GM19328 (cell line): ENCODE data around the gene IRF2BP1.
"Not testable (repeated sequence)": the region's sequence is repeated elsewhere in the genome, so short reads cannot be mapped to it uniquely, and the experiment has no call there.

Source experiments
- ATAC-seq: cut with Tn5 transposase; IDR thresholded peaks from one replicate; pipeline ENCODE4 v1.9.1; 2021; ENCODE audit warnings: mild to moderate bottlenecking, moderate library complexity; ENCODE audit not compliant: unreplicated experiment

Gene IRF2BP1

DNA sequence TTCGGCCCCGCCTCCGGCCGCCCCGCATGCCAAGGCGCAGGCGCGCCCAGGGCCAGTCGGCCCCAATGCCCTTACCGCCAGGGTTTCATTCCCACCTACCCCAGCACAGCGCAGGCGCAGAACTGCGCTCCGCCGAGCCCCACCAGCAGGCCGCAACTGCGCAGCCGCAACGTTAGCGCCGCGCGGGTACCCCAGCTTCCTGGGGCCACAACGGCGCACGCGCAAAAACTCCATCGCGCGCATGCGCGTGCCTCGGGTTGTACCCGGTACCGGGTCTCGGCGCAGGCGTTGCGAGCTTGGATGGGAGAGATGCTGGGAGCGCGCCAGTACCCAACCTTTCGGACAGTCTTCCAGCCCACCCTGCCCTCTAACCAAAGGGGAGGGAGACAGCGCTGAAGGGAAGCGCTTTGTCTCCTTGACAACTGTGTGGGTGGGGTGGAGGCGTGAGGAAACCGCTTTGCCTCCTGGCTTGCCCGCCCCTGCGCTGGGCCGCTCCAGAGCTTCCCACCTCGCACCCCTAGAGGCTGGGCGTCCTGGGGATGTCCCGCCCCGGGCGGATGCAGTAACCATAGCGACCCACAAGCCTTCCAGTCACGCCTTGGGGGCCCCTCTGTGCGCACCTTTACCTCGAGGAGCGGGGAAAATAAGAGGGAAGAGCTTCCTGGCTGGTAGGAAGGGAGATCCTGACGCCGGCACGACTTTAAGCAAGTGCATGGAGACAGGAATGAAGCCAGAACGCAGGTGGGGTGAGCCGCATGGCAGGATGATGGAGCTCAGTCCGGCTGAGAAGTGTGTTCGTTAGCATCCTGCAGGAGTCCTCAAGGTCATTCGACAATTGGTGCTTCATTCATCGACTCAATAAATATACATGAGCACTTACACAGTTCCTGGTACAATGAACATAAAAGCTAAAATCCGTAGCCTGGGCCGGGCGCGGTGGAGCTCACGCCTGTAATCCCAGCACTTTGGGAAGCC, 17.0 kb upstream of the IRF2BP1 start:
- peak; percentile 83 for ATAC-seq

DNA sequence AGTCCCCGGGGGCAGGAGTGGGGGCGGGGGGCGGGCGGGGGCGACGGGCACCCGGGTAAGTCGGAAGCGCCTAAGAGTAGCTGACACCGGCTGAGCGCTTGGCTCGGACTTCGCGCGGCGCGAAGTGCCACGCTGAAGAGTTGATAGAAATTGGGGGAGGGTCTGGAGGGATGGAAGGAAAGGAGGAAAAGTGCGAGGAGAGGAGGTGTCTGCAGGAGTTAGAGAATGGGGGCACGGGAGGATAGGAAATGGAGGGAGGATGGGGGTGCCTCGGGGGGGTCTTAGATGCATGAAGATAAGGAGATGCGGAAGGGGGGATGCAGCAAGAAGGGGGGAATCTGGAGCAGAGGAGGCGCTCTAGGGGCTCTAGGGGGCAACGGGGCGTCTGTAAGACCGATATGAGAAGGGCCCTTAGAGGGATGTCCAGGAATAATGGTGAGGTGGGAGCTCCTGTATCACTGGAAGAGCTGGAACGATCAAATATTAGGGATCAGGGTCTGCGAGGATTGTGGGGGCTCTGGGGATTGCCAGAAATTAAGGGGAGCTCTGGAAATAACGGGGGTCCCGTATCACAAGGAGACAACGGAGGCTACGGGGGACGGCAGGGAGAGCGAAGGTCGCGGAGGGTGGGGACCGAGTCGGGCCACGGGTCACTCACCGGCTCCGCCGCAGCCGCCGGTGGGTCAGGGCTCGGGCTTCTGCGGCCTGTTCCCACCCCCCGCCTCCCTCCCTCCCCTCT, 16.1 kb upstream of the IRF2BP1 start, which contains the start of gene MYPOP:
TSS of gene MYPOP (minus strand) at position 702 of the 739 bp plus-strand sequence. CDS start 840 bp downstream, outside the sequence.
- ATAC-seq: no peak

DNA sequence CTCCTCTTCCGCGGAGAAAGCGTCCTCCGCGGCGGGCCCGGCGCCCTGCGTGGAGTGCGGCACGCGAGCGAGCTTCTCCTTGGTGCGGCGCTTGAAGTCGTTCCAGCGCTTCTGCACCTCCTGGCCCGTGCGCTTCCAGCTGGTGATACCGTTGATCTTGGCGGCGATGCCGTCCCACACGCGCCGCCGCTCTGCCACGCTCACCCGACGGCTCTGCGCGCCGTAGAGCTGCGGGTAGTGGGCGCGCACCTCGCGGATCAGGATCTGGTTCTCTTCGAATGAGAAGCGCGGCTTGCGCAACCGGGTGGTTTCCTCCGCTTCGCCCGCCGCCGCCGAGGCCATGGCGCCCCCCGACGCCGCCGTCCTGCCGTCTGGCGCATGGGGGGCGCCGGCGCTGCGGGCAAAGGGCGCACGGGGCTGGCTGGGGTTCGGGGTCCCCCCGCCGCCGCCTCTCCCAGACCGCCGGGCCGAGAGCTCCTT, 15.5 kb upstream of the IRF2BP1 start:
- ATAC-seq: no peak

DNA sequence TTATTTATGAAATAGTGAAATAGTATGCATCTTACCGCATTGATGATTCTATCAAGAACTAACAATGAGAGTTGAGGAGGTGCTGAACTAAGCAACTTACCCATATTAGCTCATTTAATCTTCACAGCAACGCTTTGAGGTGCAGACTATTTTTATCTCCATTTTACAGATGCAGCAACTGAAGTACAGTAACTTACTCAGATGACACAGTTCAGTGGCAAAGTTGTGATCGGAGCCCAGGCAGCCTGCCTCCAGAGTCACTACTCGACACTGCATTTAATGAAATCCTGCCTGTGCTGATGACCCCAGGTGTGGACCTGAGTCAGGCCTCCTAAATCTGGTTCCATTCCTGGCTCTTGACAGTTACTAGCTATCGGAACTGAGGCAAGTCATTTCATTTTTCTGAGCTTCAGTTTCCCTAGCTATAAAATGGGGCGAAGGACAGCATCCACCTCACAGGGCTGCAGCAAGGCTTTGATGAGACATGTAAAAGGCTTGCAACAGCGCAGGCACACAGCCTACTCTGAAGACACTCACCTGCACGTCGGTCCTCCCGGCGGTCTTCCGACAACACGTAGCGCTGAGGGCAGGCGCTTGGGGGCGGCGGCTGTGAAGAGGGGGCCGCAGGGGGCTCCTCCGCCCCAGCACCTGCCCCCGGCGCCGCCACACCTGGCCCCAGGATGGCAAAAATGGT, 14.9 kb upstream of the IRF2BP1 start:
- no peak for ATAC-seq

- ATAC-seq: no peak
Measured at GRCh38 chr19:45899919-45900589, 14.1 kb upstream of the IRF2BP1 start.

GRCh38 chr19:45899253-45899652, 13.3 kb upstream of the IRF2BP1 start:
- ATAC-seq: no peak

- ATAC-seq: no peak
Measured at GRCh38 chr19:45897261-45897812, 11.4 kb upstream of the IRF2BP1 start.

DNA sequence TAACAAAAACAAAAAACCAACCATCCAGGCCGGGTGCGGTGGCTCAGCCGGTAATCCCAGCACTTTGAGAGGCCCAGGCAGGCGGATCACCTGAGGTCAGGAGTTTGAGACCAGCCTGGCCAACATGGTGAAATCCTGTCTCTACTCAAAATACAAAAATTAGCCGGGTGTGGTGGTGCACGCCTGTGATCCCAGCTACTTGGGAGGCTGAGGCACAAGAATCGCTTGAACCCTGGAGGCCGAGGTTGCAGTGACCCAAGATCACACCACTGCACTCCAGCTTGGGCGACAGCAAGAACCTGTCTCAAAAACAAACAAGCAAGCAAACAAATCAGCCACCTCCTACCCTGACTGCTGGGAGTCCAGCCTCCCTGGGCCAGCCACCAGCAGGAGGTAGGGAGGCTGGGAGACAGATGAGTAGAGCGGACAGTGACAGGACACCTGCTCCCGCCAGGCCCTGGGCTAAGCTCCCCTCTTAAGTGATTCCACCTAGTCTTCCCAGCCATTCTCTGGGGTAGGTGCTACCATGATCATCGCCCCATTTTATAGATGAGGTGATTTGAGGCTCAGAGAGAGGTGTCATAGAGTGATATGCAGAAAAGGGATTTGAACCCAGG, 10.2 kb upstream of the IRF2BP1 start:
- ATAC-seq: not testable (repeated sequence)

GRCh38 chr19:45895519-45895972, 9.6 kb upstream of the IRF2BP1 start:
- ATAC-seq: no peak

DNA sequence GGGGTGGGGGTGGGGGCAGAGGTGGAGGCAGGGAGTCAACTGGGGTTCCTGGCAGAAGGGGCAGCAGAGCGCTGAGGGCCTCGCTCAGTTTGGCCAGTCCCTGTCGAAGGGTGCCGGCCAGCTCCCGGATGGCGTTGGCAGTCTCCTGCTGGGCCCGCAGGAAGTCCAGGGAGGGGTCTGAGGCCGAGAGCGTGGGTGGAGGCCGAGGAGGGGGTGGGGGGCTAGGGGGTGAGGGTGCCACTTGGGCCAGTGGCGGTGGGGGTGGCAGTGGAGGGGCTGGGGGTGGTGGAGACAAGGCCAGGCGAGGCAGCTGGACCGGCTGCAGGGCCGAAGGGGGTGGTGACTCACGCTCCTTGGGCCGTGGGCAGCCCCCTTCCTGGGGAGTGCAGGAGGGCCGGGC, 4.9 kb upstream of the IRF2BP1 start:
- ATAC-seq: no peak

DNA sequence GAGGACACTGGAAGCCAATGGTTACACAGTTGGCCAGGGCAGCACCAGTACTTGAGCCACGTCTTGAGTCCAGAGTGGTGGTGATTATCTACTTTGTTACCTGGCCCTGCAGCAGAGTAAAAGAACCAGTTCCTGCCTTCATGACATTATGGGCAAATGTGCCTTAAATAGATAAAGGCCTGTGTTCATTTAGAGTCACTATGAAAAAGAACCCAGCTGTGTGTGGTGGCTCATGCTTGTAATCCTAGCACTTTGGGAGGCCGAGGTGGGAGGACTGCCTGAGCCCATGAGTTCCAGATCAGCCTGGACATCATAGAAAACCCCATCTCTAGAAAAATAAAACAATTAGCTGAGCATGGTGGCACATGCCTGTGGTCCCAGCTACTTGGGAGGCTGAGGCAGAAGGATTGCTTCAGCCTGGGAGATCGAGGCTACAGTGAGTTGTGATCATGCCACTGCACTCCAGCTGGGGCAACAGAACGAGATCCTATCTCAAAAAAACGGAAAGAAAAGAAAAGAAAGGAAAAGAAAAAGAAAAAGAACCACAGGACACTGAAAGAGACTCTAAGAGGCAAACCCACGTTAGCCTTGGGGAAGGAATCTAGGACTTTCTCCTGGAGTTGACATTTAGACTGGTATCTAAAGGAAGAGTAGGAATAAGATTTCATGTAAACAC, 3.4 kb upstream of the IRF2BP1 start:
- ATAC-seq: no peak

DNA sequence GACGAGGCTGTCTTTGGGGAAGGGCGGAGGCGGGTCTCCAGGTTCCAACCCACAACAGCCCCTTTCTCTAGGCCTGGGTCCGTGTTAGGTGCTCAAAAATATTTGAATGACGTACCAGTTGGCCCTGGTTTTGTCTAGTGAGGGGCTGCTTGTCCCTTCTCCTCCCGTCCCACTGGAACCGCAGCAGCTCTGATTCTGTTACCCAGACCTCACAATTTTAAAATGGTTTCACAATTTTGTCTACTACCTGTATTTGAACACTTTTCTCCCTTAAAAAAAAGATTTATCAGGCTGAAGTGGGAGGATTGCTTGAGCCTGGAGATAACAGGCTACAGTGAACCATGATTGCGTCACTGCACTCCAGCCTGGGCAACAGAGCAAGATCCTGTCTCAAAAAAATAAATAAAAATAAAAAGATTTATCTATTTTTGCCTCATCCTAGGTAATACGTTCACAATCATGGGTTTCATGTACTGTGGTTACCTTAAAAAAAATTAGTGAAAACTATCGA, 1.3 kb upstream of the IRF2BP1 start:
- no peak for ATAC-seq

GRCh38 chr19:45886427-45887199, 672 bp upstream of the IRF2BP1 start:
- peak; percentile 40 for ATAC-seq

DNA sequence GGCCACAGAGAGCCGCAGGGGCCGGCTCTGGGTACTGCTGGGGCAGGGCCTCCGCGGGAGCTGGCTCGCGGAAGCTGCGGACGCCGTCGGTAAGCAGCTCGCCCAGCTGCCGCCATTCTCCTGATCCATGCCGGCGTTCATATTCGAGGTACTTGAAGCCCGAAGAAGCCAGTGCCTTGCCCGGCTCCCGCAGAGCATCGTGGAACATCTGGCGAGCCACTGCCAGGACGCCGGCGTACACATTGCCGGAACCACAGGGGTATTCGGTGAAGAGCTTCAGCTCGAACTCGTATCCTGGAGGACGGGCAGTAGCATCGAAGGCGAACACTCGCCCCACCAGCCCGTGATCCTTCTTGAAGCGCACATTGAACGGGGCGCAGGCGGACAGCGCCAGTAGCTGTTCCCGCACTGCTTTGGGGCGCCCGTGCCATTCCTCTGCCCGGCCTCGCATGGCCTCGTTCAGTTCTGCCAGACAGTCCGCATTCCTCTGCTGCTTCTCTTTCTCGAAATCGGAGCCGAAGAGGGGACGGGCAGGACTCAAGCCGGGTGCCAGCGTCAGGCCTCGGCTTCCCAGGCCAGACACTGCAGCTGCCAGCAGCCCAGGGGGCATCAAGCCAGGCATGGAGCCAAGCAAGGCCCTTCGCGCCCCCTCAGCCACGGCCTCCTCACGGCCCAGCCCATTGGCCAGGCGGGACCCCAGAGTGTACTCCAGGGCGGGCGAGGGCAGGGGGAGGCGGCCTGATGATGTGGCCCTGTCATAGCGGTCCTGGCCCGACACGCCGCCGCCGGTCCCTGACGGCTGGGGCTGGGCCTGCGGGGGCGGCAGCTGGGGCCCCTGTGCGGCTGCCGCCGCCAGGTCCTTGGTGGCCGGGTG, 1.0 kb downstream of the IRF2BP1 start:
- no peak for ATAC-seq

- ATAC-seq: no peak
Measured at GRCh38 chr19:45883881-45884681, 1.9 kb downstream of the IRF2BP1 start.

- no peak for ATAC-seq
Measured at GRCh38 chr19:45883586-45883880, 2.4 kb downstream of the IRF2BP1 start.
